PC-3 (cell line): Measurements from ENCODE around the gene SLC5A3. TPM values are rescaled to one million over a fixed set of nuclear protein-coding genes. Genes with fewer than 3 reads are reported as not detected.

Source experiments
- ATAC-seq: fragments of 200-7000 bp; cut with Tn5 transposase; 2 replicates; pipeline ENCODE4 v1.9.1; 2020; ENCODE audit warnings: mild to moderate bottlenecking, moderate library complexity
- BruUV-seq: library from RNA; stranded (reverse); fragments of 400-500 nt; replicated peaks from 2 replicates; lab custom pipeline; 2021; lab: Mats Ljungman, UMichigan
- CTCF ChIA-PET: fragments of 300-600 bp; sonication (Branson Sonifier 250); formaldehyde crosslinking; loops from one replicate; lab custom pipeline; 2022; ENCODE audit warnings: antibody characterized with exemption; lab: Charles Lee
- POLR2A ChIA-PET: fragments of 300-600 bp; sonication (Branson Sonifier 250); formaldehyde crosslinking; loops from one replicate; lab custom pipeline; 2022; ENCODE audit warnings: antibody characterized with exemption; ENCODE audit not compliant: unreplicated experiment; lab: Charles Lee
- DNase-seq: peaks from one replicate; pipeline ENCODE4 v3.0.0-alpha.2; 2015
- H2AFZ ChIP-seq: fragments of 300-600 bp; sonication (generic); 2 replicates; pipeline ENCODE4 v1.6.0; 2016; ENCODE audit warnings: antibody characterized with exemption, low read length
- H3F3A ChIP-seq: fragments of 300-600 bp; sonication (generic); one replicate; pipeline ENCODE4 v1.6.0; 2017; ENCODE audit warnings: antibody characterized with exemption, low read length, control low read depth, mild to moderate bottlenecking; ENCODE audit not compliant: unreplicated experiment
- H3K27ac ChIP-seq: fragments of 300-600 bp; sonication (generic); 2 replicates; pipeline ENCODE4 v1.5.1; 2016; ENCODE audit warnings: mild to moderate bottlenecking, low read length
- H3K27me3 ChIP-seq: fragments of 300-600 bp; sonication (generic); 2 replicates; pipeline ENCODE4 v1.6.1; 2016; ENCODE audit warnings: low read length, mixed read lengths
- H3K36me3 ChIP-seq: fragments of 300-600 bp; sonication (generic); 2 replicates; pipeline ENCODE4 v1.6.1; 2016; ENCODE audit warnings: low read depth, mixed run types, low read length, mixed read lengths
- H3K4me1 ChIP-seq: fragments of 300-600 bp; sonication (generic); 2 replicates; pipeline ENCODE4 v1.5.1; 2016; ENCODE audit warnings: low read length; ENCODE audit not compliant: insufficient read depth
- H3K4me2 ChIP-seq: fragments of 300-600 bp; sonication (generic); 2 replicates; pipeline ENCODE4 v1.6.0; 2016; ENCODE audit warnings: low read length
- H3K4me3 ChIP-seq: fragments of 300-600 bp; sonication (generic); 2 replicates; pipeline ENCODE4 v1.5.1; 2016; ENCODE audit warnings: mild to moderate bottlenecking, low read length, mixed read lengths
- H3K79me2 ChIP-seq: fragments of 300-600 bp; sonication (generic); 2 replicates; pipeline ENCODE4 v1.6.1; 2017; ENCODE audit warnings: low read length, mixed read lengths
- H3K9ac ChIP-seq: fragments of 300-600 bp; sonication (generic); 2 replicates; pipeline ENCODE4 v1.6.0; 2016; ENCODE audit warnings: mild to moderate bottlenecking, low read length
- H3K9me2 ChIP-seq: fragments of 300-600 bp; sonication (generic); replicated peaks from 2 replicates; pipeline ENCODE4 v1.6.1; 2016; ENCODE audit warnings: mixed run types, low read length, mixed read lengths
- H3K9me3 ChIP-seq: fragments of 300-600 bp; sonication (generic); 2 replicates; pipeline ENCODE4 v1.6.1; 2016; ENCODE audit warnings: low read length, mixed read lengths
- H4K20me1 ChIP-seq: fragments of 300-600 bp; sonication (generic); 2 replicates; pipeline ENCODE4 v1.6.1; 2016; ENCODE audit warnings: low read length, mixed read lengths
- CTCF ChIP-seq: fragments of 300-600 bp; sonication (generic); conservative IDR thresholded peaks from 2 replicates; pipeline ENCODE4 v1.5.1; 2017; ENCODE audit warnings: antibody characterized with exemption, low read depth, mild to moderate bottlenecking, low read length
- EZH2 ChIP-seq: fragments of 300-600 bp; sonication (generic); IDR thresholded peaks from one replicate; pipeline ENCODE4 v1.6.1; 2017; ENCODE audit warnings: antibody characterized with exemption, mild to moderate bottlenecking, low read length; ENCODE audit not compliant: unreplicated experiment
- EZH2phosphoT487 ChIP-seq: fragments of 300-600 bp; sonication (generic); IDR thresholded peaks from 2 replicates; pipeline ENCODE4 v1.6.1; 2018; ENCODE audit warnings: mild to moderate bottlenecking, antibody characterized with exemption, low read length, borderline replicate concordance
- intact Hi-C: fragments of 100-400 bp; cut with micrococcal nuclease; formaldehyde crosslinking; loops from 2 replicates; pipeline ENCODE4 v1.9.0; 2023
- total RNA-seq: library from RNA; depleted of rRNA; stranded (reverse); fragments of >200 nt; gene quantifications from 2 replicates; pipeline ENCODE4 v1.2.3, GENCODE V29; 2014

SLC5A3 gene
- total RNA-seq, 1 experiment from 2014 or later, result 13.8 TPM

DNA sequence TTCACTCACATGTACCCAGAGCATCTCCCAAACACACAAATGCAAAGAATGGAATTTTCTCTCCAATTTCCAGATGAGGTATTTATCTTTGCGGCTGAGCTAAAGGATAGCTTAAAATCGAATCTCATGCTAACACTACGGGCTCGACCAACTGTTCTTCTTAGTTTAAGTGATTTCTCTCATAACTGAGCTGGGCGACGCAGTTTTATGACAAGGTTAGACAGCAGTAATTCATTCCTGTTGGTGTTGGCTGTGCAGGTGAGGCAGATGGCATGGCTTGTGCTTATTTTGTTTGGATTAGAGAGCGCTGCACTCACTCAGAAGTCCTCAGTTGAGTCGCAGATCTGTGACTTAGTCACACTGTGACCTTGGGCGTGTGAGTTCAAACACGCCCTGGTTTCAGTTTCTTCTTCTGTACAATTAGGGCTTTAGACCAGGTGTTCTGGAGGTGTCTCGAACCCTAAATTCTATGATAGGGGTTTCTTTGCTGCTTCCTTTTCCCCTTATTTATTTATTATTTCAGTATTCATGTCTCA lies 41.5 kb upstream of the SLC5A3 start:
- Histone ChIP-seq H4K20me1 (no peaks in the 10 kb centered on the region), H3K9ac (no peak overlapping the region), H3K27me3 (no peaks in the 10 kb centered on the region), H3F3A (no peaks in the 10 kb centered on the region), H3K79me2 (no peaks in the 10 kb centered on the region), H3K4me2 (no peak overlapping the region), H3K4me3 (no peak overlapping the region), H2AFZ (no peak overlapping the region), H3K9me2 (no peaks in the 10 kb centered on the region), H3K9me3 (peaks cover 8% of the 10 kb centered on the region; the same call in 1 of the 2 replicates), H3K36me3 (no peaks in the 10 kb centered on the region), H3K27ac (no peak overlapping the region), H3K4me1 (peaks cover under 1% of the 10 kb centered on the region; the same call in 1 of the 2 replicates)
- ChIA-PET POLR2A (no interaction called here), CTCF (no interaction called here)
- ATAC-seq, result no peak
- BruUV-seq, result no TSS peak
- TF ChIP-seq EZH2phosphoT487 (no peak), CTCF (no peak), EZH2 (no peak)
- intact Hi-C loops, result no loop called here
- no peak for DNase-seq

DNA sequence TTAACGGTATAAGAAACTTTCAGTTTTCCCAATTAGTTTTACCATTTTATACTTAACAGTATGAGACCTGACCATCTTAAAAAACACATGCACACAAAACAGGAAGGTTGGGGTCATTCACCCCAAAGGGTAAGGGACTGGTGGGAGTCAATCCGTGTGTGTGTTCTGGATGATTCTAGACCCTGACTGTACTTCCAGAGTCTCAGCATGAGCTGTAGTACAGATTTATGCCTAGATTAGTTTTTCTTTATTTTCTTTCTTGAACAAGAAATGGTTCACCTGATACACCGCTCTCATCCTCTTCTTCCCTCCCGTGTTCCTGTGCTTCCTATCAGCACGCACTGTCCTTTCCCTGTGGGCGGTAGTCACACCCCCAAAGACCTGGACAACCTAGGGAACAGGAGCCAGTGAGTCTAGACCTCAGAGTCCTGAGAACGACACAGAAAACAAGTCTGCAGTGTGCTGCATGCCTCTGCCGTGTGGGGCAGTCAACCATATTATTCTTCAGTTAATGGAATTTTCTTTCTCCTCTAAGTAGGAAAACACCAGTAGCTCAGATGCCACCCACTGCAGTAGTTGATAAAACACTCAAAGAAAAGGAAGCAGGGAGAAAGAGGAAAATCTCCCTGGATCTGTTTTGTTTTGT lies 38.9 kb upstream of the SLC5A3 start:
- H3K36me3 ChIP-seq, result no peaks in the 10 kb centered on the region
- TF ChIP-seq EZH2, result no peak
- TF ChIP-seq EZH2phosphoT487, result no peak
- TF ChIP-seq CTCF, result no peak
- CTCF ChIA-PET, result interaction anchor here (0.7 kb wide), 1 partner anchor 25 kb away, joined by 3 read pairs; no protein-coding TSS in a partner anchor
- ATAC-seq (no peak), DNase-seq (no peak)
- no peaks in the 10 kb centered on the region for H3K79me2 ChIP-seq
- no peaks in the 10 kb centered on the region for H3K9me2 ChIP-seq
- peaks cover 11% of the 10 kb centered on the region; the same call in 1 of the 2 replicates for H3K4me1 ChIP-seq
- no peaks in the 10 kb centered on the region for H3K27me3 ChIP-seq
- H3K9me3 ChIP-seq, result no peaks in the 10 kb centered on the region
- H2AFZ ChIP-seq, result no peak overlapping the region
- H3K27ac ChIP-seq, result no peak overlapping the region
- no peak overlapping the region for H3K4me2 ChIP-seq
- no peak overlapping the region for H3K9ac ChIP-seq
- POLR2A ChIA-PET, result no interaction called here
- no peaks in the 10 kb centered on the region for H4K20me1 ChIP-seq
- H3F3A ChIP-seq, result no peaks in the 10 kb centered on the region
- BruUV-seq, result no TSS peak
- no peak overlapping the region for H3K4me3 ChIP-seq
- intact Hi-C loops, result no loop called here

- intact Hi-C loops, result no loop called here
- no peaks in the 10 kb centered on the region for H3K79me2 ChIP-seq
- no peak overlapping the region for H3K27ac ChIP-seq
- H3K27me3 ChIP-seq, result no peaks in the 10 kb centered on the region
- H2AFZ ChIP-seq, result no peak overlapping the region
- no peaks in the 10 kb centered on the region for H3K9me3 ChIP-seq
- H3K9ac ChIP-seq, result no peak overlapping the region
- H3K36me3 ChIP-seq, result no peaks in the 10 kb centered on the region
- H3K4me3 ChIP-seq, result no peak overlapping the region
- TF ChIP-seq CTCF (no peak), EZH2phosphoT487 (no peak), EZH2 (no peak)
- H3K4me1 ChIP-seq, result peaks cover 11% of the 10 kb centered on the region; the same call in 1 of the 2 replicates
- no TSS peak for BruUV-seq
- POLR2A ChIA-PET, result no interaction called here
- DNase-seq (no peak), ATAC-seq (no peak)
- H4K20me1 ChIP-seq, result no peaks in the 10 kb centered on the region
- H3K9me2 ChIP-seq, result no peaks in the 10 kb centered on the region
- CTCF ChIA-PET, result interaction anchor here (0.6 kb wide), 1 partner anchor 97 kb away, joined by 4 read pairs; no protein-coding TSS in a partner anchor
- no peak overlapping the region for H3K4me2 ChIP-seq
- H3F3A ChIP-seq, result no peaks in the 10 kb centered on the region
These were observed 37.6 kb upstream of the SLC5A3 start for GRCh38 chr21:34035619-34036354.
